Measurements from ENCODE around the gene TMEM134.

The TMEM134 gene

DNA sequence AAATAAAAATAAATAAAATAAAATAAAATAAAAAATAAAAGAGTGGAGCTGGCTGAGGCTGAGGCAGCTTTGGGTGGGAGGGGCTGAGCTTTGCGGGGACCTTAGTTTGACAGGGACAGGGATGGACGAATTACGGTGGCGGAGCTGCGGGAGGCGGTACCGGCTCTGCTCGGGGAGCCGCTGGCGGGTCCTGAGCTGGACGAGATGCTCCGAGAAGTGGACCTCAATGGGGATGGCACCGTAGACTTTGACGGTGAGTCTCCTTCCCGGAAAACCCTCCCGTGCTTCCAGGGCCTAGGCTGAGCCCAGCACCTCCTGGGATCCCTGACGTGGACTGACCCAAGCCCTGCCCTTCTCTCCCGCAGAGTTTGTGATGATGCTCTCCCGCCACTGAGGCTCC is 10.8 kb downstream of the TMEM134 start:
- DNase-seq (ENCODE audit: low read depth): no peak

DNA sequence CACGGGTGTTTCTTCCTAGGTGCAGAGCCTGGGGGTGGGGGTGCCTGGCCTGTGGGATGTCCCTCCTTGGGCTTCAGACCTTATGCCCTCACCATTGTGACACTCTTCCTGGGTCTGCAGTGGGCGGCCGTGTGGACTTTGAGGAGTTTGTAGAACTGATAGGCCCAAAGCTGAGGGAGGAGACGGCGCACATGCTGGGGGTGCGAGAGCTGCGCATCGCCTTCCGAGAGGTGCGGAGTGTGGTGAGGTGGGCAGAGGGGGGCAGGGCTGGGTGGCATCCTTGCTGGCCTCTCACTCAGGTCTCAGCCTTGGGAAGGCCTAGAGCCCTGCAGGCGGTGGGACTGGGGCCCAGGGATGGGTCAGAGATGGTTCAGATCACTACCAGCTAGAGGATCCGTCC is 11.6 kb downstream of the TMEM134 start:
- DNase-seq (ENCODE audit: low read depth): no peak

DNA sequence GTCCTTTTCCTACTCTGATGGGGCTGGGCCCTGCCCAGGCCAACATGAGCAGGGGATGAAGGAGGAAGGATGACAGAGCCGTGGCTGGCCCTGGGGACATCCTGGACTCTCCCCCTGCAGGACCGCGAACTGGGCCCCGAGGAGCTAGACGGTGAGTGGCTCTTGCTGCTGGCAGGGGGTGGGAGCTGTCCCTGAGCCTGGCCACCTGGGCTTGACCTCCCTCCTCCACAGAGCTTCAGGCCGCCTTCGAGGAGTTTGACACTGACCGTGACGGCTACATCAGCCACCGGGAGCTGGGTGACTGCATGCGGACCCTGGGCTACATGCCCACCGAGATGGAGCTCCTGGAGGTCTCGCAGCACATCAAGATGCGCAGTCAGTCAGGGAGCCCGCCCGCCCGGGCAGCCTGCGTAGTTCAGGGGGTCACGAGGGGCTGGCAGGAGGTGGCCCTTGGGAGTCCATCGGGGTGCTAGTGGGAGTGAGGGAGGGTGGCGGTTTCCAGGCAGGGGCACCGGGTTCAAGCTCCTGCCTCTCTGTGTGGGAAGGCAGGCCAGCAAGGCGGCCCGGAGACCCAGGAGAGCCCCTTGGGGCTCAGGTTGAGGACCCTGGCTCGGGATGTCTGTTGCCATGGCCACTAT is 12.9 kb downstream of the TMEM134 start:
- no peak for DNase-seq (ENCODE audit: low read depth)

DNA sequence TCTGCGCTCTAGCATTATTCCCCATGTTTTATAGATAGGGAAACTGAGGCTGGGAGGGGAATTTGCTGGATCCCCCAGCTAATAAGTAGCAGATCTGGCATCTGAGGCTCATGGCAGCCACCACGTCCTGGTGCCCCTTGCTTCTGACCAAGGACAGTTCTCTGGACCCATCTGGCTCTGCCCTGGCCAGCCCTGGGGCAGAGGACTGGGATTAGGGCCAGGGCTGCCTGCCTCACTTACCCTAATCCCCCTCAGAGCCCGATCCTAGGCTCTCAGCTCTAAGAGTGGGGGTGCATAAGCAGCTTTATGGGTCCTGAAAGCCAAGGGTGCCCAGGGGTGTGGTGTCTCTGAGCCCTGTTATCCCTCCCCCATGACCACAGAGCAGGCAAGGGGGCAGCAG is 14.0 kb downstream of the TMEM134 start, which contains the start of gene CABP4:
CABP4 (plus strand) TSS at position 301 of the 400 bp plus-strand sequence; CDS start at position 371, 70 bp downstream.
- no peak for DNase-seq (ENCODE audit: low read depth)

DNA sequence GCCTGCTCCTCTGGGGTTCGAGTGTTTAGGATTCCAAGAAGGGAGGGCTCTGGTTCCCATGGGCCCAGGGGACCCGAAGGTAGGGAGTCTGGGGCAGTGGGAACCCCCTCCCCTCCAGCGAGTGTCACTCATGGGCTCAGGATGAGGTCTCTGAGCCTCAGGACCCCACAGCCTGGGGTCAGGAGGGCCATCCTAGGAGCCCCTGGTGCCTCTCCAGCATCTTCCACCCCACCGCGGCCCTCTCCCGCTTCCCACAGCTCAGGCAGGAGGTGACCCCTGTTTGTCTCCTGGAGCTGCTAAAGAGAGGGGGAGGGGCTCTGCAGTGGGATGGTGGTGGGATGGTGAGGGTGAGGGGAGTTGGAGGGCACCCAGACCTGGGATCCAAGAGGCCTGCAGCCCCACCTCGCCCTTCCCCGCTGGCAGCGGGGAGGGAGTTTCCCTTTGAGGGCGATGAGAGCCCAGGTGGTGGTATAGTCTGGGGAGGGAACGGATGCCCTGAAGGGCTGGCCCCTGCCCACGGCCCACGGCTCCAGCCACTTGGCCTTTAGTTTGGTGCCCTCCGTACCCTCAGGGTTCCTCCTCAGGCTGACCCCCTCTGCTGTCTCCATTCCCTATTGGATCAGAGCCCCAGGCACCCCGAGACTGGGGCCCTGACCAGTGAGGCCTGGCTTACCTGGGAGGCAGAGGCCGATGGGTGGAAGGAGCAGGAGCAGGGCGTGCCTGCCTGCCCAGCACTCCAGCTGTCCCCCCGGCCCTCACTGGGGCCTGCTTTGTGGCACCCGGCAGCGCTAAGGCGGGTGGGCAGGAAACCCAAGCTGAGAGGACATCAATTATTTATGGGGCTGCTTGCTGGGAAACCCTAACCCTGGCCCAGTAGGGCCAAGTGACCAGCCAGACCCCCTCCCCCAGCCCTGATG is 15.0 kb downstream of the TMEM134 start:
- no peak for DNase-seq (ENCODE audit: low read depth)

DNA sequence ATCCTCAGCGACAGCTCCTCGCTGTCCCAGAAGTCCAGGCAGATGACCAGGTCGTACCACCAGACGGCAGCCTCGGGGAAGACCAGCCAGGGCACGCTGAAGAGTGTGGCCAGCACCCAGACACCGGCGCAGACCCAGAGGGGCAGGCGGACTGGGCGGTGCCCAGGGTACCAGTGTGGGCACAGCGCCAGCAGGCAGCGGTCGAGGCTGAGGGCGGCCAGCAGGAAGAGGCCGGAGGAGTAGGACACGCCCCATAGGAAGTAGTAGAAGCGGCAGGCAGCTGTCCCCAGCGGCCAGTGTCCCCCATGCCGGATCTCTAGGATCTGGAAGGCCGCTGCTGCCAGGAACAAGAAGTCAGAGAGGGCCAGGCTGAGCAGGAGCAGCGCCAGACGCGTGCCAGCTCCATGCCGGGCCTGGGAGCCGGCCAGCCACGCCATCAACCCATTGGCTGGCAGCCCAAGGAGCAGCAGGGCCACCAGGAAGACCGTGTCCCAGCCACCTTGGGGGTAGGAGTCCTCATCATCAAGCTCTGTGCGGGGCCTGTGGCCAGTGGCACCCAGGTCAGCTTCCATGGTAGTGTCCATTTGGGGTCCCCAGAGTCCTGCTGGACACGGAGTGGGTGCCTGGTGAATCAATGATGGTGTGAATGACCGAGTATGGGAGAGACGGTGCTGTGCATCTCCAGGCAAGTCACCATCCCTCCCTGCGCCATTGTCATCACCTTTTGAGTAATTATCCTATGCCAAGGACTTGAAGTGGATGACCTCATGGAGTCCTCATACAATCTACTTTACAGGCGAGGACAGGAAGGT is 16.7 kb downstream of the TMEM134 start, which contains the start of gene GPR152:
GPR152 (minus strand) TSS at position 589 of the 812 bp plus-strand sequence; CDS start at position 584, 5 bp downstream.
- DNase-seq (ENCODE audit: low read depth): no peak

DNA sequence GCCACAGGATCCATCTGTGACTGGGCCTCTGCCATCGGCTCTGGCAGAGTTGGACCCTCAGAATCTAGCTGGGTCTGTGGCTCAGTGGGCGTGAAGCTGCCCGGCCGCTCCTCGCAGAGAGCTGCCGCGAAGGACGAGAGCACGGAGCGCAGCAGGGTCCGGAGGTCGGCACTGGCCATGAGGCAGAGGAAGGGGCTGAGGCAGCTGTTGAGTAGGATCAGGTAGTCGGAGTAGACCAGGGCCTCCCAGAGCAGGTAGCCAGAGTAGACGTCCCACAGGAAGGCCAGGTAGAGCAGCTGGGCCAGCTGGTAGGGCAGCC is 17.4 kb downstream of the TMEM134 start:
- DNase-seq (ENCODE audit: low read depth): no peak

DNA sequence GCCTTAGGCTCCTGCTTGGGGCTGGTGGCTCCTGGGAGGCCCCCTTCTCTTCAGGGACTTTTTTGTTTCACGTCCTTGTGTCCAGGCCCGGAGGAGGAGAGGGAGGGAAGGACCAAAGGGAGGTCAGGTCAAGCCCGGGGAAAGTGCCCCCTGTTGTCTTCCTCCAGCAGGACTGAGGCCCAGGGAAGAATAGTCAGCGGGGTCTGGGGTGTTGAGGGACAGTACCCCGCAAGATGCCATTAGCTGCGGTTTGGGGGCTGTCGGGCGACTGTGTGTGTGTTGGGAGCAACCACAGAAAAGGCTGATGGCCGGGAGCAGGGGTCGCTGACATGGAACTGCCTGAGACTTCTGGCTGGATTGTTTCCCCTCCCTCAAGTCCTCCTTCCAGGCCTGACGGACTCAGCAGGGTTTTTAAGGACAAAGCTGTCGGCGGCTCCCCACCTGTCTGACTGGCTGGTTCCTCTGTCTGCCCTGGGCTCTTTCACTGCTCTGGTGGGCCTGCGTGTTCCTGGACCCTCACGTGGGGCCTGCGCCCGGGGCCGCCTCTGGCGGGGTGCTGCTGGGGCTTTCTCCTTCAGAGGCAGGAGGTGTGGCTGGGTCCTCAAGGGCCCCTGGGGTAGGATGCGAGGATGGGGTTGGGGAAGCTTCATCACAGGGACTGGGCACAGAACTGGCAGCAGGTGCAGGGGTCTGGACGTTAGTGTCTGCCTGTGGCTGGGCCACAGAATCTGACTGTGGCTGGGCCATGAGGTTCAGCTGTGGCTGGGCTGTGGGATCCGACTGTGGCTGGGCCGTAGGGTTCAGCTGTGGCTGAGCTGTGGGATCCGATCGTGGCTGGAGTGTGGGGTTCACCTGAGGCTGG is 18.0 kb downstream of the TMEM134 start:
- no peak for DNase-seq (ENCODE audit: low read depth)

DNA sequence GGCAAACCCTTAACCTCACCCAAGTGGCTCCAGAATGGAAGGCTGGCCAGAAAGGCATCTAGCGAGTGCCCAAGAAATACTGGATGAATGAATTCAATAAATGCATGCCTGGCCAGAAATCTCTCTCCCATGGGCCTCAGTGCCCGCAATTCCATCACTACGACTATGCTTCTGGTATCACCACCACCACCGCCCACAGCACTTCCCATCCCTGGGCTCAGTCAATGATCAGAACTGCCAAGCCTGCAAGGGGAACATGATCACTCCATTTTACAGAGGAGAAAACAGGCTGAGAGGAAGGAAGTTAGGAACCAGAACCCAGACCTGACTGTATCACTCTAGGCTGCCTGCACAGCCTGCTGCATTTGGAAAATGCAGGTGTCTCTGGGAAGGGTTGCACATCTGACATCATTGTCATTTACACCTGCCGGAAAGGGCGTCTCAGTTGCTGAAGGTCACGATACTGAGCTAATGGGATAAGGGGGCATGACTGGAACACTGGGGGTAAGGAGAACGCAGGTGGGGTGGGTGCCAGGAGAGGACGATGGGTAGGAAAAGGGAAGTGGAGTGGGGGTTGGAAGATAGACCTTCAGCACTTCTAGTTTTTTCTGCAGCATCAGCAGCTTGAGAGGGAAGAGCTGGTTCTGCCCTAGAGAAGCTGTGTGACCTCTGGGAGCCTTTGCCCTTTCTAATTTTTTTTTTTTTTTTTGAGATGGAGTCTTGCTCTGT is 19.8 kb downstream of the TMEM134 start:
- no peak for DNase-seq (ENCODE audit: low read depth)

DNA sequence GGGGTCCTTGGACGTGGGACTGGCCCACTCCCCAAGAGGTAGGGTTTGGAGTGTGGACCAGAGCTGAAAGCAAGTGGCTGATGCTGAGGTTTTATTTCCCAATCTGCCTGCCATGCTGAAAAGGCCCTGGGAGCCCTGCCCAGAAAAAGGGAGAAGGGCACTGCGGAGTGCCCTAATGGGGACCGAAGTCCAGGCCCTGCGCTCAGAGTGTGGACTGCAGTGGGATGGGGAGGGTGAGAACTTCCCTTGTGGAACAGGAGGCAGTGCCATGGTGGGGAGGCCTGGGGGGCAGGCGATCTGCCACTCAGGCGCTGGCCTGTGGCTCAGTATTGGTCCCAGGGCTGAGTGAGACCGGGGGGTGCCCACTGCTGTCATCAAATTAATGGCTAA is 20.8 kb downstream of the TMEM134 start:
- no peak for DNase-seq (ENCODE audit: low read depth)

DNA sequence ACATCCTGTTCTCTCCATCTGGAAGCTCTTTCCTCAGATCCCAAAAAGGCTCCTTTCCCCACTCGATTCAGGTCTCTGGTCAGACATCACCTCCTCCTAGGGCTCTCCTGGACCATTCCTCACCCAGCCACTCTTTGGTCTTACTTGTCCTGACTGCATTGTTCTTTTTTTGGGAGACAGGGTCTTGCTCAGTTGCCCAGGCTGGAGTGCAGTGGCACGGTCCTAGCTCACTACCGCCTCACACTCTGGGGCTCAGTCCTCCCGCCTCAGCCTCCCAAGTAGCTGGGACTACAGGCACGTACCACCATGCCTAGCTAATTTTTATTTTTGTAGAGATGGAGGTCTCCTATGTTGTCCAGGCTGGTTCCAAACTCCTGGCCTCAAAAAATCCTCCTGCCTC is 23.5 kb downstream of the TMEM134 start:
- no peak for DNase-seq (ENCODE audit: low read depth)

DNA sequence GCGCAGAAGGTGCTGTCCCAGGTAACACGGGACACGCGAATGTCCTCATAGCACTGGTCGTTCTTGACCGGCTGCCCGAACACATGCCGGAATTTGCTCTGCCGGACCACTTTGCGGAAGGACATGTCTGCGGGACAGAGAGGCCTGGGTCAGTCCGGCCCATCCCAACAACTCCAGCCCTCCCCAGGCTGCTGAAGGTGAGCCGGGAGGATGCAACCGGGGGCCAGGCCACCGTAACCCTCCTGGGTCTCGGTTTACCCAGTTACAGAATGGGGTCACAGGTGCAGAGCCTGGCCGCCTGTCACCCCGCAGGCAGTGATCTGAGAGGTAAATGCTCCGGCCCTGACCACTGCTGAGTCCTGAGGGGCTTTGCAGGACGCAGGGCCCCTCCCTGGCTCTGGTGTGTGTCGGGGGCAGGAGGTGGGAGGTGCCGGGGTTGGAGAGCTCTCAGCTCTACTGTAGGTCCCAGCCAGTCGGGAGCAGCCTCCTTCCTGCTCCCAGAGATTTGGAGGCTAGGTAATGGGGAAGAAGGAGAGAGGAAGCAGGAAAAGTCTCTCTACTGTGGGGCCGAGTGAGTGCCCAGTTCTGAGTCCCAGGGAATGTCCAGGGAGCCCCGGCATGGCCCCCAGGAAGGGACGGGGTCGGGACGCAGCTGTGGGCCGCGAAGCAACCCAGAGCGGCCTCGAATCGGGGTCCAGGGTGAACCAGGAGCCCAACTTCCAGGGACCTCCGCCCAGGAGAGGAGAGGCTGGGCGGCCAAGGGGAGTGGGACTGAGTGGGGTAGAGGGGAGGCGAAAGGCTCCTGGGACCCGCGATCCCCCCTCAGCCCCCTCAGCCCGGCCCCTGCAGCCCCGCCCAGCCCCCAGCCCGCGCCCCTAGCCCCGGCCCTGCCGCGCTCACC is 26.3 kb downstream of the TMEM134 start:
- peak; percentile 31 for DNase-seq (ENCODE audit: low read depth)

DNA sequence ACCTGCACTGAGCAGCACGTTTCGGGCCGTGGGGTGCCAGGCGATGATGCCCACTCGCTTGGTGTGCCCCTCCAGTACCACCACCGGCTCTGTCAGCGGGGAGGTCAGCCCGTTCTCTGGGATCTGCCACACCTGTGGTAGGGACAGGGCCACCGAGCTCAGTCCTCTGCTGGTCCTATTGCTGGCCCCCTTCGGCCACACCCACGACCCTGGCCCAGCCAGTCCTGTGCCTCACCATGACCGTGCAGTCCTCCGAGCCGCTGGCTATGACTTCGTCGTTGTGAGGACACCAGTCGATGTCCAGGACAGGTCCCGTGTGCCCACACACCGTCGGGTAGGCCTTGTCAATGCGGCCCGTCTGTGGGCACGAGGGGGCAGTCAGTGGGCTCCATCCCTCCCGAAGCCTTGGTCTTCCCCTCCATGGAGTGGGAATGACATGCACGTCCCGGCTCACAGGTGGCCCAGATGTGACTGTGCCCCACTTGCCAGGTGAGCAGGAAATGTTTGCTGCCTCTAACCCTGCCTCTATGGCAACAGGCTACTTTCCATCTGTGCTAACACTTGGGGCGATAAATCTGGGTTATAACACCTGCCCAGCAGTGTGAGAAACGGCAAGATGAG is 27.2 kb downstream of the TMEM134 start:
- DNase-seq (ENCODE audit: low read depth): no peak

DNA sequence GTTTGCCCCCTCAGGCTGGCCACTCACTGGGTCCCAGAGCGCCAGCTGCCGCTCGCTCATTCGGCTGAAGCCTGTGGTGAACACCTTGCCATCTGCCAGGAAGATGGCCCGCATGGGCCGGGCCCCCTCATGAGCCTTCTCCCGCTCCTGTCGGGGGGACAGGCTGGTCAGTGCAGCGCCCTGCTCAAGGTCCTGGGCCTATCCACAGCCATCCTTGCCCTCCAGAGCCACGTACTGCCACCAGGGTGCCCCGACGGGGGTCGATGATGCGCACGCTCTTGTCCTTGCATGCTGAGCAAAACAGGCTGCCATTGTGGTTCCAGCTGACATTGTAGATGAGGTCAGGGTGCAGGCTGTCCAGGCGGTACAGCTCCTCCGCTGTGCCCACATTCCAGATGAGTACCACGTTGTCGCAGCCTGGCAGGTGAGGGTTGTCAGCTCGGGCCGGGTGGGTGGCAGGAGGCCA is 27.9 kb downstream of the TMEM134 start:
- DNase-seq (ENCODE audit: low read depth): no peak

DNA sequence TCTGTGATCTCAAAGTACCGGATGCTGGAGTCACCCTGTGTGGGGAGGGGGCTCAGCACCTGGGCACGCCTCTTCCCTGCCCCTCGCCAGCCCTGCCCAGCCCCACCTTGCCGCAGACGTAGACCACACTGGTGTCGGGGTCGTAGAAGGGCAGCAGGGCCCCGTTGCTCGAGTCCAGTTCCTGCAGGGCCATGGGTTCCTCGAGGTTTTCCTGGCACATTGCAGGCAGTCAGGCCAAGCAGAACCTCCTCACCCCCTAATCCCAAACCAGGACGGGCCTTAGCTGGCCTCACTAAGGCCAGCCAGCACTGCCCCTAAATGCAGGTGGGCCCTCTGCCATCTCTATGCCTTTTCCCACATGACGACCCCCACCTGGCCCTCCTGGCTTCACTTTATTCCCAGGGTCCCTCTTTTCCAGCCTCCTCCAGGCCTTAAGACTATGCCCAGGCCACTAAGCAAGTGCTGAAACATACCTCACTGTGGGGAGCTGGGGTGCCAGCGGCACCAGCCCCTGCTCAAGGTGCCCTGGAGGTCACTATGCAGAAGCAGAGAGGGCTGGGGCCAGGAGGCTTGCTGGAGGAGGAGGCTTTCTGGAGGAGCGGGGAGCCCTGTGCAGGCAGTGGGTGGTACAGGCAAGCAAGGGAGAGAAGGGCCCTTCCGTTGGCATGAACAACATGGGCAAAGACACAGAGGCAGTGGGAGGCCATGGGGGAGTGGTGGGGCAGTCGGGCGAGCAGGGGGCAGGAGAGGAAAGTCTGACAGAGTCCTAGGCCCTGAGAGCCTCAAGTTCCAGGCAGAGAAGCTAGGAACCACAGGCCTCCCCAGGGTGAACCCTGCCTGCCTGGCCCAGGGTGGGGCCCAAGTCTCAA is 28.6 kb downstream of the TMEM134 start:
- no peak for DNase-seq (ENCODE audit: low read depth)

DNA sequence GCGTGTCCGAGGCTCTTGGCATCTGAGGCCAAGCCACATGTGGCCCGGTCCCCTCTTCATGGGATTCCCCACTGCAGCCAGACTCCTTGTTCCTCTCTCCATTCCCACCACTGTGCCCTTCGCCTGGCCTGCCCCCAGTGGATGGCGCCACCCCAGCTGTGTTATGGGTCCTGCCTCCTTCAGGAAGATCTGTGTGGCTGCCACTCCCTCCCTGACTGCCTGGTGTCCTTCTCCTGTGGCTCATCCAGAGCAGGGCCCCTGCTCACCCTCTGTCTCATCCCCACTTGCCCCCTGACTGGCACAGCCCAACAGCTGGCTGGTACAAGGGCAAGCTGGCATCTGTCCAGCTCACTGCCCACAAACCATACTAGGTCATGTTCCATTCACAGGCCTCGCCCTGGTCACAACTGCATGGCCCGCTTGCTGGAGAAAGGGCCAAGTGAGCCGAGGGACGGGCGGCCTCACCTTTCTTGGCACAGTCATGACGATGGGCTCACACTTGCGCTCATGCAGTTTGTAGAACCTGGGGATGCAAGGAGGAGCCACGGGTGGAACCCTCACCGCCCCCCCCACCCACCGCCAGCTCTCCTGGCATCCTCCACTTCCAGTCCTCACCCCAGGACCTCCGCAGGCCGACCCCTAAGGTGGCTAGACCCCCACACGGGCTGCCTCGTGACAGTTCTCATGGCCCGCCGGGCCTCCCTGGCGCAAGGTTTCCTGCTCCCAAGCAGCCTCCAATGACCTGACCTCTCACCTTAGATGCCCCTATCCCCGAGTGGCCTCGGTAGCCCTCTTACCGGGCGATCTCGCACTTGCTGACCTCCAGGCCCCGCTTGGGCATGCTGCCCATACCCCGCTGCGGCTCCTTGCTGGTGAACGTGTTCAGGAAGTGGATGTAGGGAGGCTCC is 29.5 kb downstream of the TMEM134 start:
- peak; percentile 27 for DNase-seq (ENCODE audit: low read depth)
